IMR-90 (cell line): ENCODE data around the gene IL16. TPM values are rescaled to one million over a fixed set of nuclear protein-coding genes. Genes with fewer than 3 reads are reported as not detected.

Experiments
- ATAC-seq: fragments of 200-7000 bp; cut with Tn5 transposase; 2 replicates; pipeline ENCODE4 v1.9.1; 2020; ENCODE audit warnings: low read depth, mild to moderate bottlenecking, moderate library complexity
- BruUV-seq: library from RNA; stranded (reverse); fragments of 400-500 nt; replicated peaks from 2 replicates; lab custom pipeline; 2021; lab: Mats Ljungman, UMichigan
- CTCF ChIA-PET: fragments of 300-600 bp; formaldehyde crosslinking; extraction: SDS; loops from one replicate; lab custom pipeline; 2021; ENCODE audit warnings: antibody characterized with exemption; lab: Yijun Ruan, JAX
- POLR2A ChIA-PET: fragments of 300-600 bp; sonication (Branson Sonifier 250); formaldehyde crosslinking; loops from one replicate; lab custom pipeline; 2022; ENCODE audit warnings: antibody characterized with exemption; ENCODE audit not compliant: unreplicated experiment; lab: Charles Lee
- DNase-seq: peaks from one replicate; pipeline ENCODE4 v3.0.0; 2013
- H2AFZ ChIP-seq: replicated peaks from 2 replicates; pipeline ENCODE3; 2013; ENCODE audit warnings: low read length, mild to moderate bottlenecking; ENCODE audit not compliant: poor library complexity
- H2AK5ac ChIP-seq: 2 replicates; pipeline ENCODE4 v1.6.1; 2013; ENCODE audit warnings: low read depth, low read length, inconsistent platforms
- H2AK9ac ChIP-seq: replicated peaks from 2 replicates; pipeline ENCODE3; 2013; ENCODE audit warnings: mild to moderate bottlenecking, low read depth, low read length, moderate library complexity; ENCODE audit not compliant: poor library complexity
- H2BK120ac ChIP-seq: 2 replicates; pipeline ENCODE4 v1.6.1; 2013; ENCODE audit warnings: low read depth, low read length, inconsistent platforms
- H2BK15ac ChIP-seq: 3 replicates; pipeline ENCODE4 v1.6.1; 2013; ENCODE audit warnings: low read depth, low read length, inconsistent platforms
- H2BK20ac ChIP-seq: 2 replicates; pipeline ENCODE4 v1.6.1; 2013; ENCODE audit warnings: low read depth, mild to moderate bottlenecking, inconsistent platforms, low read length, moderate library complexity
- H2BK5ac ChIP-seq: 2 replicates; pipeline ENCODE4 v1.6.1; 2013; ENCODE audit warnings: mild to moderate bottlenecking, low read depth, low read length, inconsistent platforms; ENCODE audit not compliant: poor library complexity, severe bottlenecking
- H3K14ac ChIP-seq: replicated peaks from 2 replicates; pipeline ENCODE4 v1.6.1; 2013; ENCODE audit warnings: low read depth, low read length, inconsistent platforms
- H3K18ac ChIP-seq: 2 replicates; pipeline ENCODE4 v1.6.1; 2013; ENCODE audit warnings: low read depth, low read length, control low read depth
- H3K23ac ChIP-seq: 2 replicates; pipeline ENCODE4 v1.6.1; 2013; ENCODE audit warnings: low read depth, low read length, inconsistent platforms
- H3K27ac ChIP-seq: 2 replicates; pipeline ENCODE4 v1.5.1; 2013; ENCODE audit warnings: mild to moderate bottlenecking, control low read depth, low read length; ENCODE audit not compliant: insufficient read depth
- H3K27me3 ChIP-seq: 2 replicates; pipeline ENCODE4 v1.6.1; 2013; ENCODE audit warnings: low read length; ENCODE audit not compliant: control insufficient read depth, insufficient read depth
- H3K36me3 ChIP-seq: 2 replicates; pipeline ENCODE4 v1.6.1; 2013; ENCODE audit warnings: low read length, mixed read lengths; ENCODE audit not compliant: control insufficient read depth, insufficient read depth
- H3K4ac ChIP-seq: 2 replicates; pipeline ENCODE4 v1.6.1; 2013; ENCODE audit warnings: low read depth, low read length, inconsistent platforms
- H3K4me1 ChIP-seq: 2 replicates; pipeline ENCODE4 v1.6.1; 2013; ENCODE audit warnings: low read length, mixed read lengths; ENCODE audit not compliant: control insufficient read depth, insufficient read depth
- H3K4me2 ChIP-seq: 2 replicates; pipeline ENCODE4 v1.6.1; 2013; ENCODE audit warnings: low read depth, mild to moderate bottlenecking, control low read depth, low read length, moderate library complexity
- H3K4me3 ChIP-seq: 2 replicates; pipeline ENCODE4 v1.5.1; 2013; ENCODE audit warnings: low read depth, mild to moderate bottlenecking, control low read depth, low read length, moderate library complexity; ENCODE audit not compliant: insufficient read depth
- H3K56ac ChIP-seq: 2 replicates; pipeline ENCODE4 v1.6.1; 2013; ENCODE audit warnings: low read length, inconsistent platforms; ENCODE audit not compliant: insufficient read depth; ENCODE audit errors: extremely low read depth
- H3K79me1 ChIP-seq, 2 experiments: 2 replicates each; pipeline ENCODE4 v1.6.1; 2013; ENCODE audit warnings: low read length in 2 of 2, inconsistent platforms in 1 of 2, low read depth in 1 of 2
- H3K9ac ChIP-seq: 2 replicates; pipeline ENCODE4 v1.6.1; 2013; ENCODE audit warnings: low read depth, low read length, control low read depth
- H3K9me1 ChIP-seq: 2 replicates; pipeline ENCODE4 v1.6.1; 2013; ENCODE audit warnings: low read length, inconsistent platforms; ENCODE audit not compliant: insufficient read depth
- H3K9me3 ChIP-seq: 2 replicates; pipeline ENCODE4 v1.6.1; 2013; ENCODE audit warnings: low read length; ENCODE audit not compliant: control insufficient read depth, insufficient read depth
- H4K20me1 ChIP-seq: 2 replicates; pipeline ENCODE4 v1.6.1; 2013; ENCODE audit warnings: low read length, inconsistent platforms; ENCODE audit not compliant: insufficient read depth
- H4K5ac ChIP-seq: 2 replicates; pipeline ENCODE4 v1.6.1; 2013; ENCODE audit warnings: mild to moderate bottlenecking, low read depth, low read length, control low read depth
- H4K8ac ChIP-seq, 2 experiments: 2 replicates each; pipeline ENCODE4 v1.6.1; 2013; ENCODE audit warnings: low read depth in 2 of 2, low read length in 2 of 2, control low read depth in 1 of 2, inconsistent platforms in 1 of 2
- H4K91ac ChIP-seq: 2 replicates; pipeline ENCODE4 v1.6.1; 2013; ENCODE audit warnings: low read depth, low read length, inconsistent platforms; ENCODE audit not compliant: insufficient read depth
- MAFK ChIP-seq: IDR thresholded peaks from 2 replicates; pipeline ENCODE4 v1.6.1; 2012; ENCODE audit warnings: low read depth, low read length, improper control_type of control experiment
- MAZ ChIP-seq: IDR thresholded peaks from 2 replicates; pipeline ENCODE4 v1.6.1; 2012; ENCODE audit warnings: low read depth, mild to moderate bottlenecking, low read length, improper control_type of control experiment, moderate library complexity, borderline replicate concordance
- RAD21 ChIP-seq: IDR thresholded peaks from 2 replicates; pipeline ENCODE4 v1.6.1; 2012; ENCODE audit warnings: low read length, improper control_type of control experiment
- RCOR1 ChIP-seq: IDR thresholded peaks from 2 replicates; pipeline ENCODE4 v1.6.1; 2012; ENCODE audit warnings: mild to moderate bottlenecking, low read length, improper control_type of control experiment; ENCODE audit not compliant: insufficient replicate concordance
- WGBS, 2 experiments: methylation state at CpG; one replicate each; pipeline versions ENCODE4 v1.1.5 to v1.1.7; 2013; ENCODE audit warnings: missing lambda C conversion rate in 2 of 2; ENCODE audit not compliant: insufficient read length in 1 of 2; ENCODE audit errors: extremely low coverage in 2 of 2; 5-methylcytosine and 5-hydroxymethylcytosine counted together
- dilution Hi-C: fragments of 300-500 bp; cut with HindIII; formaldehyde crosslinking; loops from one replicate; pipeline ENCODE4 v1.14.3; 2018; ENCODE audit warnings: low sequenced_read_pairs; ENCODE audit not compliant: unreplicated experiment
- in situ Hi-C: fragments of 300-500 bp; cut with MboI; formaldehyde crosslinking; loops from 3 replicates; pipeline ENCODE4 v1.14.3; 2019; ENCODE audit warnings: low sequenced_read_pairs, inconsistent platforms, mixed read lengths
- intact Hi-C: fragments of 100-400 bp; cut with micrococcal nuclease; formaldehyde crosslinking; loops from 2 replicates; pipeline ENCODE4 v1.10.0; 2022
- polyA plus RNA-seq, 3 experiments: library from polyadenylated mRNA; depleted of rRNA; stranded (reverse); fragments of >200 nt; gene quantifications; 2 replicates each; pipeline ENCODE4 v1.2.3, GENCODE V29; 2012; ENCODE audit warnings: low replicate concordance in 1 of 3
- total RNA-seq: library from RNA; depleted of rRNA; stranded (reverse); fragments of >200 nt; gene quantifications from 2 replicates; pipeline ENCODE4 v1.2.3, GENCODE V29; 2012
- TF ChIP-seq, protein P1 (sequence below): conservative IDR thresholded peaks from 2 replicates; pipeline ENCODE4 v1.5.1; 2012; ENCODE audit warnings: mild to moderate bottlenecking, low read depth, low read length, improper control_type of control experiment

IL16 gene
- total and polyA plus RNA-seq, 2 of the 4 experiments (the other 2 are of a cell fraction): 0.18 to 0.27 TPM

DNA sequence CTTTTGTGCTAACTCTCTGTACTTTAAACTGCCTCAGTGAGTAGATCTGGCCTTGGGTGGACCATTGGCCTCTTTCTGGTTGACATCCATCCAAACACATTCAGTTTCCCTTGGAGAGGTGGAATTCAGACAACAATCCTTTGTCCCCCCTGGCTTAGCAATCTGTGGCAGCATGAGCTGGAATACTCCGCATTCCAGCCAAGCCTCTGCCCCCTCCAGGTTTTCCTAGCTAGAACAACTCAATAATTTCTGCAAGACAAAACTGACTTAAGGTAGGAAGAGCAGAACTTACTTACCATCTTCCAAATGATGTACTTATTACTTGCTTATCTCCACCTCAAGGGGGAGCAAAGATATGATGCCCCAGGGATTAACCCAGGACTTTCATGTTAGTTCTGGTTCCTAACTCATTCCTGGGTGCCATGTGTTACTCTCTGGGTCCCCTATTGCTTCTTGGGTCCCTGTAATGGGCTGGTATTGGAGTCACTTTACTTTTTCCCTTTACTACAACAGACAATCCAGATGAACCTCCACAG lies 21.8 kb upstream of the IL16 start:
- Histone ChIP-seq H3K4me2 (no peak overlapping the region), H2AK9ac (no peak overlapping the region), H4K20me1 (no peaks in the 10 kb centered on the region), H3K79me1 (no peaks in the 10 kb centered on the region), H3K9ac (no peak overlapping the region), H2AFZ (no peak overlapping the region), H2AK5ac (0 out of 2 replicates have a peak overlapping the region, but pooled peaks have one; percentile 7), H3K4me1 (peaks cover 7% of the 10 kb centered on the region), H4K5ac (peak overlapping the region; percentile 31; the same call in 1 of the 2 replicates), H3K36me3 (no peaks in the 10 kb centered on the region), H4K91ac (peak overlapping the region; percentile 17), H4K8ac (no peak overlapping the region), H2BK15ac (peak overlapping the region; percentile 61; the same call in 1 of the 3 replicates), H3K23ac (no peak overlapping the region), H3K27ac (no peak overlapping the region), H3K18ac (peak overlapping the region; percentile 50), H3K4ac (no peak overlapping the region), H3K4me3 (no peak overlapping the region), H2BK5ac (no peak overlapping the region), H3K9me3 (no peaks in the 10 kb centered on the region), H3K9me1 (0 out of 2 replicates have a peak, but pooled peaks cover 4% of the 10 kb centered on the region), H3K27me3 (no peaks in the 10 kb centered on the region), H3K14ac (no peak overlapping the region), H2BK120ac (peak overlapping the region; percentile 4; the same call in 1 of the 2 replicates), H2BK20ac (peak overlapping the region; percentile 49), H3K56ac (no peak overlapping the region)
- POLR2A ChIA-PET: no interaction called here
- CTCF ChIA-PET: interaction anchor here (2.0 kb wide), 1 partner anchor 10 kb away, joined by 6 read pairs; no protein-coding TSS in a partner anchor
- in situ Hi-C loops (no loop called here), intact Hi-C loops (no loop called here), dilution Hi-C loops (no loop called here)
- no TSS peak for BruUV-seq
- no CpG with 5 or more reads among the region's 1 CpG for WGBS, 2 experiments
- TF ChIP-seq RAD21: no peak
- TF ChIP-seq MAFK: no peak
- no peak for TF ChIP-seq RCOR1
- no peak for TF ChIP-seq MAZ
- TF ChIP-seq, protein P1, sequence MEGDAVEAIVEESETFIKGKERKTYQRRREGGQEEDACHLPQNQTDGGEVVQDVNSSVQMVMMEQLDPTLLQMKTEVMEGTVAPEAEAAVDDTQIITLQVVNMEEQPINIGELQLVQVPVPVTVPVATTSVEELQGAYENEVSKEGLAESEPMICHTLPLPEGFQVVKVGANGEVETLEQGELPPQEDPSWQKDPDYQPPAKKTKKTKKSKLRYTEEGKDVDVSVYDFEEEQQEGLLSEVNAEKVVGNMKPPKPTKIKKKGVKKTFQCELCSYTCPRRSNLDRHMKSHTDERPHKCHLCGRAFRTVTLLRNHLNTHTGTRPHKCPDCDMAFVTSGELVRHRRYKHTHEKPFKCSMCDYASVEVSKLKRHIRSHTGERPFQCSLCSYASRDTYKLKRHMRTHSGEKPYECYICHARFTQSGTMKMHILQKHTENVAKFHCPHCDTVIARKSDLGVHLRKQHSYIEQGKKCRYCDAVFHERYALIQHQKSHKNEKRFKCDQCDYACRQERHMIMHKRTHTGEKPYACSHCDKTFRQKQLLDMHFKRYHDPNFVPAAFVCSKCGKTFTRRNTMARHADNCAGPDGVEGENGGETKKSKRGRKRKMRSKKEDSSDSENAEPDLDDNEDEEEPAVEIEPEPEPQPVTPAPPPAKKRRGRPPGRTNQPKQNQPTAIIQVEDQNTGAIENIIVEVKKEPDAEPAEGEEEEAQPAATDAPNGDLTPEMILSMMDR: 0 out of 2 replicates have a peak, but pooled peaks have one; percentile 7
- peak; percentile 17; the same call in 1 of the 2 replicates for ATAC-seq
- no peak for DNase-seq
